ENCODE measurements around the gene MIPEP.

- no peak for TF ChIP-seq CTCF (conservative IDR thresholded peaks at IDR 0.05)
- TF ChIP-seq EZH2 (IDR thresholded peaks at IDR 0.05; ENCODE audit: low read depth): no peak
Observed at GRCh38 chr13:23877286-23877685, 11.9 kb downstream of the MIPEP start.

All from PC-9 (cell line).